Jurkat, Clone E6-1 (cell line): Measurements from ENCODE around the gene ADAM29. TPM values are rescaled to one million over a fixed set of nuclear protein-coding genes. Genes with fewer than 3 reads are reported as not detected.
A peak's percentile ranks its signal among the peaks of the same experiment; 100 is the strongest.
"Not testable (repeated sequence)": the region's sequence is repeated elsewhere in the genome, so short reads cannot be mapped to it uniquely, and the experiment has no call there.

Source experiments
- DNase-seq: peaks from one replicate; pipeline ENCODE4 v3.0.0-alpha.2; 2011; ENCODE audit warnings: low read depth, low spot score
- H3K4me3 ChIP-seq: 2 replicates; pipeline ENCODE4 v1.5.1; 2011; ENCODE audit warnings: mild to moderate bottlenecking, low read length, control low read depth, moderate library complexity
- polyA plus RNA-seq: library from polyadenylated mRNA; unstranded; fragments of >200 nt; gene quantifications from one replicate; pipeline ENCODE4 v1.2.1, GENCODE V29; 2012; ENCODE audit warnings: missing spikeins; ENCODE audit not compliant: insufficient read length, insufficient read depth

ADAM29 gene
- polyA plus RNA-seq, result not detected

DNA sequence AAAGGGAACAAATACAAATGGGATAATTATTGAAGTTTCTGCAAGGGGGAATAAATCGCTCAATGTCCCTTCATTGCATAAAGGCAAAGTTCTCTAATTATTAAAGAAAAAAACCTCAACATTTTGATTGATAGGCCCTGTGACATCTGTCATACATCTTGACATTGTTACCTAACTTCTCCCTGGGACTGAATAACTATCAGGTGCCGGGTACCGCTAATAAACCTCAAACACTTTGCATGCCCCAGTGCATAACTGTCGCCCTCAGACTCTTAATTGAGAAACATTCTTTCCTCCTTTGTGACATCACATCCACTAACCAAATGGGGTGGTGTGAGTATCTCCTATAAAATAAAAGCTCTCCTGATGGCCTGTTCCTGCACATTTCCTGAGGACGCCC is at the start of gene ADAM29:
TSS of gene ADAM29 (plus strand) at position 301 of the 400 bp plus-strand sequence. CDS start 57,168 bp downstream, outside the sequence.
- no peak for DNase-seq
- no peak within 1 kb of the TSS for H3K4me3 ChIP-seq

DNA sequence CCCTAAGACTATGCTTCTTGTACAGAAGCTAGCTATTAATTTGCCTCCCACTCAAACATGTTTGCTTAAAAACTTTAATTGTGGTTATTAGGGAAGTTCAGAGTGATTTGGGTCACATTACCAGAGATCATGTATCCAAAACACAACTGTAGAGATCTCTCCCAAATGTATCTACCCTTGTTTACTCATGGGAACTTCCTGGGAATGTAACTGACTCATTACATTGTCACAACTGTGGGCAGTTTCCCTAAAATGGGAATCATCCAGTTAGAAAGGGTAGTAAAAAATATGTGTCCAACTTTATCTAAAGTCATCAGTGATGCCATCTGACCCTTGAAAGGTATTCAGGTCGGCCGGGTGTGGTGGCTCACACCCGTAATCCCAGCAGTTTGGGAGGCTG is 48.8 kb upstream of the ADAM29 start:
- no peak overlapping the region for H3K4me3 ChIP-seq
- no peak for DNase-seq

DNA sequence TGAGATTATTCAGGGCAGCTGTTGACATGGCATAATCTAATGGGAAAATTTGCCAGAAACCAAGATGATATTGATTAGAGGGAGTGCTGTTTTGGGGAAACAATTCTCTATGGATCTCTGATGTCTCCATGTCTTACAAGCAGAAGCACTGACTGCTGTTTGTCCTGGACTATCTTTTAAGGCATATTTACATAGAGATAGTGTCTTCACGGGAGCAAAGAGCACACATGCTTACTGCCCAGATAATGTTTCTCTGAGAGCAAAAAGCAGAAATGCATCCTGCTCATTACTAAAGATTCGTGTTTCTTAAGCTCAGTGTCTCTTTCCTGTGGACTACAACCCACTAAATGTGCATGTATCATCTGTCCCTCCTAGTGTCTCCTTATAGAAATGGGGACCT is 47.8 kb upstream of the ADAM29 start:
- H3K4me3 ChIP-seq, result no peak overlapping the region
- DNase-seq, result no peak

DNA sequence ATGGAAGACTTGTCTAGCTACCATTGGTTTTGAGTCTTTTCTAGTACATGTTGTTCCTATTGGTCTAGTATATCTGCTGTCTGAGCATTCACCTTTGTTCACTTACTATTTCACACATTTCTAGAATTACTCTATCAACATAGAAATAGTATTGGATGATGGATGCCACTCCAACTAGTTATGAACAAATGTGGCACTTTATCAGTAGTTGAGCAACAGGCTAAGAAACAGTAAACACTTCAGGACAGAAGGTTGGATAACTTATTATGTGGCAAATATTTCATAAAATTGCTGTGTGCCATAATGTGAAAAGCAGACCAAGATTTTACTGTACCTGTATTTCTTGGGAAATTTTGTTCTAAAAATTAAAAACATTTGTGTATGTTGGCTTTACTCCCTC is 46.8 kb upstream of the ADAM29 start:
- no peak for DNase-seq
- H3K4me3 ChIP-seq, result no peak overlapping the region

DNA sequence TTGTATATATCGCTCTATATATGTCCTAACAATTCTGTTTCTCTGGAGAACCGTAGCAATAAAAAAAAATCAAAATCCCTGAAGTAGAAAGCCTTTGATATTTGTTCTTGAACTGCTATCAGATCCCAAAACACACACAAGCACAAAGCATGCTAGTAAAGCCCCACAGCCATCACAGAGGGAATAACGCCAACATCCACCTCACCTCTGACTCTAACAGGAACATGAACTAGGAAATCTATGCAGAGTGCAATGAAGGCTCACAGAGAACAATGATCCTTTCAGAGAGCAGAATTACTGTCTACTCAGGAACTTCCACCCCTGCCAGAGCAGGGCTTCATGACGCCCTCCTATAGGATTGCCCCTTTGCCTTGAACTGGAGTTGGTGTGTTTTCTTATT is 45.0 kb upstream of the ADAM29 start:
- DNase-seq, H3K4me3 ChIP-seq: not testable (repeated sequence)

DNA sequence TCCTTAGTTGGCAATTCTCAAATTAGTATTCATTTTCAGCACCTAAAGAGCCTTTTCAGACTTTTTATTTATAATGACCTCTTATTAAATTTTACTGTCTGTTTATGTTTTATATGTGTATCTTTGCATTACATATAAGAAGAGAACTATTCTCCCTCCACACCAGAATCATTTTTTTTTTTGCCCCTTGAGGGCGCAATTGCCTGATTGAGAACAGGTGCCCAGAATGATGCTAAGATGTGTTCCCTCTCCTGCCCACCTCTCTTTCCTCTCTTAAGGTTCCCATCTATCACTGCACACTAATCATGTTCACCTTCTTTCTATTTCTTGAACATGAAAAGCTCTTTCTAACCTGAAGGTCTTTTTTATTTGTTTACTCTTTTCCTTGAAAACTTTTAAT is 44.2 kb upstream of the ADAM29 start:
- H3K4me3 ChIP-seq, result no peak overlapping the region
- peak; percentile 42 for DNase-seq

DNA sequence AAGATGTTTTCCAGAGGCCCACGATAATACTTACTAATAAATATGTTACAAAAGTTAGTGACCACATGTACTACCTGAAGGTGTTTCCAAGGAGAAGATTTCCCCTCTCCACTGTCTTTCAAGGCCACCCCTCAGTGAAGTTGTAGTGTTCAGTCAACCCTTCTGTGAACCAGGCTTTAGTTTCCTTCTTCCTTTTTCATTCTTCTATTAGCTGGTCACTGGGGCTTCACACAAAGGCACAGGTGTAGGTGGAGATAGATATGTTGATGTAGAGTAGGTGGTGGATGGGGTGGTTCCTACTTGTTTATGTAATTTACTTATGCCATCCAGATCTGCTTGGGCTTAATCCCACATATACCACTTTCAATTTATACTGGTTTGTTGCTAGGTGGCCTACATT is 43.3 kb upstream of the ADAM29 start:
- no peak overlapping the region for H3K4me3 ChIP-seq
- no peak for DNase-seq

DNA sequence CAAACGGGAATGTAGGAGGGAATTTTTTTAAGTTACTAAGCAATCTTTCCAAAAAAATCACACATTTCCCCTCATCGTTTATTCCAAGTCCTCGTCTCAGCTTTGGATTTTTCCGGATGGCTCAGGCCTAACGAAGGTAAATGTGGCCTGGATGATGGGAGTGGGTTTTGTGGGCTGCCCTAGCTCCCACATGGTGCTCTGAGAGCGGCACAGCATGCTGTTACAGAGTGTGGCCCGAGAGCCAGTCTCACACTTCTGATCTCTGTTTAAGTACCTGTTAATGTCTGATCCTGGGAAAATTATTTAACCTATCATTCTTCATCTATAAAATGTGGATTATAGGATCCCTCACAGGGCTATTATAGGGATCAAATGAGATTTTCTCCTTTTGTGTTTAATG is 38.2 kb upstream of the ADAM29 start:
- no peak overlapping the region for H3K4me3 ChIP-seq
- DNase-seq, result no peak

DNA sequence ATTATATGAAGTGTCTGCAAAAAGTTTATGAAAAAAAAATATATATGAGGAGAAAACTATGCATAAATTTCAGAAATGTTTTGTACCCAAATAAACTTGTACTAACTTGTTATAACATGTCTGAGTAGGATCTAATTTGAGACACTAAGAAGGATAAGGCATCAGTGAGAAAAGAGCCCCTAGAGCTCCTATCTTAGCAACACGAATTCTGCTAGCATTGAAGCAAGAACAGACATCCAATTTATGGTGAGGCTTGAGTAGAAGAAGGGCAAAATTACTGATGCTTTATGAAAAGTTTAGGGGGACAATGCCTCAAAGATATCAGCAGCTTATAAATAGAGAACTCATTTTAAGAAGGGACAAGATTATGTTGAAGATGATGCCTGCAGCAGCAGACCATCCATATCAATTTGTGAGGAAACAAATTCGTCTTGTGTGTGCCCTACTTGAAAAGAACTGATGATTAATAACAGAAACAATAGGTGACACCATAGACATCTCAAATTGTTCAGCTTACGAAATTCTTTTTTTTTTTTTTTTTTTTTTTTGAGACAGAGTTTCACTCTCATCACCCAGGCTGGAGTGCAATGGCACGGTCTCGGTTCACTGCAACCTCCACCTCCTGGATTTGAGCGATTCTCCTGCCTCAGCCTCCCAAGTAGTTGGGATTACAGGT is 35.7 kb upstream of the ADAM29 start:
- no peak overlapping the region for H3K4me3 ChIP-seq
- DNase-seq, result no peak

DNA sequence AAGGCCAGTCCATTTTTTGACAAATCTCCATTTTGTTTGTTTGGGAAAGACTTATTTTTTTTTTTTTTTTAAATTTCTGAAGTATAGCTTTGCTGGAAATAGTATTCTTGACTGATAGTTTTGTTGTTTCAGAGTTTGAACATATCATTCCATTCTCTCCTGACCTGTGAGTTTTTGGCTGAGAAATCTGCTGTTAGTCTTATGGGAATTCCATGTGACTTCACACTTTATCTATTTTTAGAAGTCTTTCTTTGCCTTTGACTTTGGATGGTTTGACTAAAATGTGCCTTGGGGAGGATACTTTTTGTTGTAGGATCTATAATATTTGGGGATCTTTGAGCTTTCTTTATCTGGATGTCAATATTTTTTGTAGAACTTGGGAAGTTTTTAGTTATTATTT is 10.7 kb upstream of the ADAM29 start:
- H3K4me3 ChIP-seq, result no peak overlapping the region
- DNase-seq, result no peak

DNA sequence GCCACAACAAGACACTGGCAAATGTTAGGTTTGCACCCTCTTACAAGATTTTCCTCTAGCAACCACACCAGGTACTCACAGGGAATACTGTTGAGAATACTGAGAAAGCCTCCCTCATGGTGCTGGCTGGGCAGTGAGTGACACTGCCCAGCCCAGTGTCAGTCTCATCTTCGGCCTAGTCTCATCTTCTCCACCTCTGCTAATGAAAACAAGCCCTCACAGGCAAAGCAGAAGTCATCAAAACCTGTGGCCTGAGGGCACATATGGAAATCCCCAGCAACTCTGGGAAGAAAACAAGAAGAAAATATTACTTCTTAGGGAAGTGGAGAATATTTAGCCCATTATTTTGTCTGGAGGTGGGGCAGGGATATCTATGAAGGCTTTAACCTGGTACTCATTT is 7.9 kb upstream of the ADAM29 start:
- H3K4me3 ChIP-seq, result no peak overlapping the region
- DNase-seq, result no peak

DNA sequence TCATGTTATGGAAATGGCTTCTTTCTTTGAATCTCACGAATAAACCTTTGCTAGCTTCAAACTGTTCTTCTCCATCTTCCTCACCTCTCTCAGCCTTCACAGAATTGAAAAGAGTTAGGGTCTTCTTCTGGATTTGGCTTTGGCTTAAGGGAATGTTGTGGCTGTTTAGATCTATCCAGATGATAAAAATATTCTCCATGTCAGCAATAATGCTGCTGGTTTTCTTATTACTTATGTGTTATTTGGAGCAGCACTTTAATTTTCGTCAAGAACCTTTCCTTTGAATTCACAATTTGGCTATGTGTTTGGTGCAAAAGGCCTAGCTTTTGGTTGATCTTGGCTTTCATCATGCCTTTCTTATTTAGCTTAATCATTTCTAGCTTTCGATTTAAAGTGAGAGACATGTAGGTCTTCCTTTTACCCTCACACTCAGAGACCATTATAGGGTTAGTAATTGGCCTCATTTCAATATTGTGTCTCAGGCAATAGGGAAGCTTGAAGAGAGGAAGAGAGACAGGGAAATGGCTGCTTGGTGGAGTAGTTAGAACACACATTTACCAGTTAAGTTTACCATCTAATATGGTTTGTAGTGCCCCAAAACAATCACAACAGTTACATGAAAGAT is 5.1 kb upstream of the ADAM29 start:
- H3K4me3 ChIP-seq, result no peak overlapping the region
- no peak for DNase-seq

DNA sequence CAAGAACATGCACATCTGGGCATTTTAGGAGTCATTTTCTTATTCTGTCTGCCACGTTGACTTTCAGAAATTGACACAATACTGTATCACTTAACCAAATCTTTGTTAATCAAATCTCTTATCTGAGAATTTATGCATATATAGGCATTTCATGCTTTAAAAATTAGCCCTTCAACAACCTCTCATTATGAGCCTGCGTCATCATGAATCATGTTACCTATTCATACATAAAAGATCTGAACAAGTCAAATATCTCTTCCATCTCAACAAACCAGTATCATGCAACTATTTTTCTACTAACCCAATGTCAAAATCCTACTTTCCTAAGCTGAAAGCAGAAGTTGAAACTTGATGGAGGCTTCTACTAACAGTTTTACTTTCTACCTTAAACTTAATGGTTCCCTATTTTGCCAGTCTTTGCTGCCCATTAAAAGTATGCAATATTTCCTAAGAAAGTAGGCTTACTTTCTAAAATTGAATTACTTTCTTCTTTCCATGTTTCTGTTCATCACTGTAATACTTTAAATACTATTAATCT is 1.8 kb downstream of the ADAM29 start:
- H3K4me3 ChIP-seq, result no peak overlapping the region
- no peak for DNase-seq

DNA sequence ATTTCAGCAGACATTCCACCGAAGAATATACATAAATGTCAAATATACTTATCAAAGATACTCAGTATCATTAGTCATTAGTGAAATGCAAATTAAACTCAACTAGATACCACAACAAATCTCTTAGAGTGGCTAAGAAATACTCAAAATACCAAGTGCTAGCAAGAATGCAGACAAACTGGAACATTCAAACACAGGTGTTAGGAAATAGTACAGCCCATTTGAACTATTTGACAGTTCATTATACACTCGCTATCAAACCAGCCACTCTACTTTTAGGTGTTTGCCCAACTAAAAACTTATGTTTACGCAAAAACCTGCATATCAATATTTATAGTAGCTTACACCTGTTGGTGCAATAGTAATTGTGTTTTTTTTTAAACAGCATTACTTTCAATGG is 8.8 kb downstream of the ADAM29 start:
- DNase-seq, result peak; percentile 19
- no peak overlapping the region for H3K4me3 ChIP-seq

DNA sequence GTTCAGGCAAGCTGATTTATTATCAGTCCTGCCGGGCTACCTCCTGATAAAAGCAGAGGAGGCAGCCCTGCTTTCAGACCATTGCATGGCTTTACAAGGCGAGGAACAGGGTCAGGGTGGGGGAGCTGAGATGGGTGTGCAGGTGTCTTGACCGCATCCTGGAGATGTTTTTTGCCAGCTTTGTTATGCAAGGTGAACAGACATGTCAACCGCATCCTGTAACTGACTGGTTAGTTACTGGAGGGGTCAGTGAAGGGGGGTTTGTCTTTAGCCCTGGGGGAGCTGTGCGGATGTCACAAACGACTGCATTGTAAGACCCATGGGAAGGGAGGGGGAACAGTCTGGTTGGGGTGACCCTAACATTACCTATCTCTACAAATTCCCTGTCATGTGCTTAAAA is 10.0 kb downstream of the ADAM29 start:
- peak; percentile 94 for DNase-seq
- H3K4me3 ChIP-seq, result peak overlapping the region; percentile 8

DNA sequence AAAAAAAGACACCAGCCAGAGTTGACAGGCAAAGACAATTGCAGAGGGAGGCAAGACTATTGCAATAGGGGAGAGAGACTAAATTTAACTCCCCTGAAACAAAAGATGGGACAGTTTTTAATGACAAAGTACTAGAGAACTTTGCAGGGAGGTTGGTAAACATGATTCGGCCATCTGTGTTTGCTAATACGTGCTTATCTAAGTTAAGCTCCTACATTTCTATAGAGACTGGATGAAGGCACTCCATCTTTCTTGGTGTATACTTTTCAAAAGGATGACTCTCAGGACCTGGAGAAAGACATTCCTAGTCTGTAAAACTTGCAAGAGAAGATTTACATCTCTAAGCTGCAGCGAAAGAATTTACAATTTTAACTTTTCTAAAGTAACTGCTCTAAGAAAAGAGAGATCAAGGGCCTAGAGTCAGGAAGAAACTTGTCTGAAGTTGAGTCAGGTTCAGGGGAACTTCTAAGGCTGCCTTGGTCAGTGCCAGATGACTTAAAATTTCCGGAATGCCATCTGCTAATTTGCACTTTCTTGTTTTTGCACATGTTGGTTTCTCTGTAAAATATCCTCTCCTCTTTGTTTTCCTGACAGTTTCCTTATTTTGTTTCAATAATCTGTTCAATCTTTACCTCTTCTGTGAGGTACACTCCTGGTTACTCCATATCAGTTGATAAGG is 10.6 kb downstream of the ADAM29 start:
- H3K4me3 ChIP-seq, result no peak overlapping the region; the same call in 1 of the 2 replicates
- peak; percentile 53 for DNase-seq

DNA sequence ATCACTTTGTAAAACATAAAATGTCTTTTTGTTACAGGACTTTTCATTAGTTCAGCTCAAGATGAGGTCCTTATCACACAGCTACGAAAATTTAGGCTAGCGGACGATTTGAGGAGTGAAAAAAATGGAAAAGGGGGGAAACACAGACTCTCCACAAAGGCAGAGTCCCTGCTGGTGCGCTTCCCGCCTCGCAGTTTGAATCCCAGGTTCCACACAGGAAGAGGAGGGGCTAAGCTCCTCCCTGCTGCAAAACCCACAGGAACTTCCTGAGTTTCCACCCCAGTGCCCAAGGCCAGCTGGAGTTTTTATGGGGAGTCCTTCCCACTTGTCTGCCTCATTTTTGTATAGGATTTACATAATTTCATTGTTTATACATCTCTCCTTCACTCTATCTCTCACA is 11.2 kb downstream of the ADAM29 start:
- H3K4me3 ChIP-seq, result no peak overlapping the region
- peak; percentile 20 for DNase-seq

DNA sequence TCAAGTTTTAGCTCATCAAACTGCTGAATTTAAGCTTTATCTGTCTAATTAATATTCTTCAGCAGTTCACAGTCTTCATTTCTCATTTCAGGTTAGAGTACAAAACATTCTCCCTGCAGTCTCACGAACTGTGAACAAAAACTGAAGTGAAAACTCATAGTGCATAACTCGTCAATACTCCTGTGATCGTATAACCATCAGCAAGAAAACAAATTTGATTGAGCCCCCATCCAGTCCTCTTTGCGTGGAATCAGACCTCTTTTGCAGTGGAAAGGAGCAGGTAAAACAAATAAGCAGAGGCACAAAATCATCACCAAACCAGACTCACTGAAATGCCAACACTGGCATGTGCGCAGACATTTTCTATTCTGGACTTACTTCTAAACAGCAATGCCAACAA is 12.7 kb downstream of the ADAM29 start:
- H3K4me3 ChIP-seq, result no peak overlapping the region
- no peak for DNase-seq

DNA sequence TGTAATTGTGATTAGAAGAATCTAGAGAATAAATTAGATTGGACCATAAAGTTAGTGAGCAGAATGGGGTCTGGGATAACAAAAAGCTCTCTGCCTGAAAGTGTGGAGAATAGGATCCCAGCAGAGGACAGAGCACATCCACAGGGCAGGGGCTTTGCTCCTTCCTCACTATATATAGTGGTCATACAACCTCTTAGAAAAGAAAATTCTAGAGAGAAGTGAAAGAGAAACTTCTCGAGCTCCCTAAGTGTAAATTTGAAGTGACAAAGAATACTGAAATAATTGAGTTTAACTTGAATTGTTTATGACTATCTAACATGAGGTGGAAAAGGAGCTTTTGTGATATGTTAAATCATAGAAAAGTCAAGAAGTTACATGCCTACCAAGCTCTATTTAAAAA is 14.9 kb downstream of the ADAM29 start:
- no peak overlapping the region for H3K4me3 ChIP-seq
- DNase-seq, result no peak

DNA sequence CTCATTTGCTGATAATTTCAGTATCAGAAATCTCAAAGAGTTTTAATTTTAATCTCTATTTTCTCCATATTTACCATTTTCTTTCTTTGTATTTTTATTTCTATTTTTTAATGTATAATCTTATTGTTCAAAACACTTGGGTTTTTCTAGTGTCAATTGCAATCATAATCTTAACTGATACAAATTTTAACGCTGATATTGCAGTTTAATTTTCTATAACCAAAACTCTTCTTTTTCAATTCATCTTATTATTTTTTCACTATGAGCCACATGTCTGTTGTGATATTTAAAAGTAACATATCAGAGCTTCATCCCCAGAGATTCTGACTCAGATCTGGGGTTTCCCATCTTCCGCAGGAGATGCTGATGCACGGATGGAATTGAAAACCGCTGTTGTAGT is 16.2 kb downstream of the ADAM29 start:
- no peak for DNase-seq
- no peak overlapping the region for H3K4me3 ChIP-seq
